ENCODE data around the gene LPCAT1. TPM values are rescaled to one million over a fixed set of nuclear protein-coding genes. Genes with fewer than 3 reads are reported as not detected.
"Not testable (repeated sequence)": the region's sequence is repeated elsewhere in the genome, so short reads cannot be mapped to it uniquely, and the experiment has no call there.

Gene LPCAT1
- total and polyA plus RNA-seq, 2 donors (not counting 3 experiments of a cell fraction or from before 2014, with no cell fraction given) = 28.9 to 57.2 TPM

DNA sequence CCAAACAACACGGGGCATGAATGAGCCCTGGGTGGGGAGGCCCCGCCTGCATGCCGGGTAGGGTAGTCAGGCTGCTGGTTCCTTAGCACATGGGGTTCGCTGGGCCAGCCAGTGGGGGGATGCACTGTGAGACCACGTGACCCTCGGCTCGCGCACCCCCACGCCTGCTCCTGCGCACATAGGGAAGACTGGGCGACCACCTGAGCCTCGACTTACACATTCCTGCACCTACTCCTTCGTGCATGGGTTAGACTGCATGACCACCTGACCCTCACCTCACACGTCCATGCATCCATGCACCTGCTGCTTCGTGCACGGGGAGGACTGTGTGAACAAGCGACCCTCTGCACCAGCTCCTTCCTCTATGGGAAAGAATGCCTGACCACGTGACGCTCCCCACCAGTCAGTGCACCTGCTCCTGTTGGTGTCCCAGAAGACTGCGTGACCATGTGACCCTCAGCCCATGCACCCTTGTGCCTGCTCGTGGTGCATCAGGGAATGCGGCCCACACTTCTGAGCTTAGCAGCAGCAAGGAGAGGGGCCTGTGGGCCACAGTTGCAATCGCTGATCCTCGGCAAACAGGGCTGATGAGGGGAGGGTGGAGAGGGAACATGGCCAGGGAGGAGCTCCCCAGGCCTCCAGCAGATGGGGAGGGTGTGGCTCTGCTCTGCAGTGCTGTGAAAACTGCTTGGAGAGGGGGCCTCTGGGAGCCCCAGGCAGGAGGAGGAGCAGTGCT lies 18.1 kb downstream of the LPCAT1 start:
- Histone ChIP-seq H2AFZ (ENCODE audit: low read depth, low read length) (no peak overlapping the region), H3K9me1 (replicated peaks; ENCODE audit: control insufficient read depth, extremely low read depth, insufficient read depth, low read length) (no peaks in the 10 kb centered on the region), H3K4me1 (ENCODE audit: control insufficient read depth, extremely low read depth, insufficient read depth, low read length) (no peaks in the 10 kb centered on the region), H3K4me2 (ENCODE audit: insufficient read depth, low read length) (no peak overlapping the region), H3K9me3 (replicated peaks; ENCODE audit: control insufficient read depth, insufficient read depth, low read length) (no peaks in the 10 kb centered on the region), H3K36me3 (ENCODE audit: control insufficient read depth in 2 of 2, extremely low read depth in 1 of 2, insufficient read depth in 2 of 2, low read length in 2 of 2) (peaks cover 0 to 6% of the 10 kb centered on the region in 2 experiments), H4K20me1 (replicated peaks; ENCODE audit: control insufficient read depth, extremely low read depth, insufficient read depth, low read length) (peaks cover 2% of the 10 kb centered on the region), H3K9ac (replicated peaks; ENCODE audit: extremely low read depth, insufficient read depth, low read length) (no peak overlapping the region), H3K79me2 (ENCODE audit: control insufficient read depth, insufficient read depth, low read length) (peaks cover 90% of the 10 kb centered on the region), H3K27ac (ENCODE audit: insufficient read depth, low read depth, low read length) (no peak overlapping the region), H3K4me3 (replicated peaks in 1 of 3; ENCODE audit: insufficient read depth in 1 of 3, low read depth in 1 of 3, low read length in 3 of 3) (no peak overlapping the region), H3K27me3 (ENCODE audit: control insufficient read depth in 2 of 2, insufficient read depth in 2 of 2, low read length in 2 of 2) (no peaks in the 10 kb centered on the region)
- no TSS peak for BruUV-seq (replicated peaks)
- ChIA-PET CTCF (interaction anchor here (0.6 kb wide), 1 partner anchor 88 kb away, joined by 3 read pairs; no protein-coding TSS in a partner anchor), POLR2A (no interaction called here)
- FAIRE-seq (no peak), DNase-seq (ENCODE audit: low read depth, low spot score) (no peak)
- dilution Hi-C loops (cut with MboI; ENCODE audit: extremely low pct_ligation_motif_present, low sequenced_read_pairs) (no loop called here), intact Hi-C loops (cut with micrococcal nuclease) (no loop called here)
- TF ChIP-seq, protein P1, sequence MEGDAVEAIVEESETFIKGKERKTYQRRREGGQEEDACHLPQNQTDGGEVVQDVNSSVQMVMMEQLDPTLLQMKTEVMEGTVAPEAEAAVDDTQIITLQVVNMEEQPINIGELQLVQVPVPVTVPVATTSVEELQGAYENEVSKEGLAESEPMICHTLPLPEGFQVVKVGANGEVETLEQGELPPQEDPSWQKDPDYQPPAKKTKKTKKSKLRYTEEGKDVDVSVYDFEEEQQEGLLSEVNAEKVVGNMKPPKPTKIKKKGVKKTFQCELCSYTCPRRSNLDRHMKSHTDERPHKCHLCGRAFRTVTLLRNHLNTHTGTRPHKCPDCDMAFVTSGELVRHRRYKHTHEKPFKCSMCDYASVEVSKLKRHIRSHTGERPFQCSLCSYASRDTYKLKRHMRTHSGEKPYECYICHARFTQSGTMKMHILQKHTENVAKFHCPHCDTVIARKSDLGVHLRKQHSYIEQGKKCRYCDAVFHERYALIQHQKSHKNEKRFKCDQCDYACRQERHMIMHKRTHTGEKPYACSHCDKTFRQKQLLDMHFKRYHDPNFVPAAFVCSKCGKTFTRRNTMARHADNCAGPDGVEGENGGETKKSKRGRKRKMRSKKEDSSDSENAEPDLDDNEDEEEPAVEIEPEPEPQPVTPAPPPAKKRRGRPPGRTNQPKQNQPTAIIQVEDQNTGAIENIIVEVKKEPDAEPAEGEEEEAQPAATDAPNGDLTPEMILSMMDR (IDR thresholded peaks at IDR 0.05; ENCODE audit: extremely low read depth in 1 of 2, insufficient read depth in 1 of 2, low read depth in 1 of 2, low read length in 2 of 2) = no peak
- TF ChIP-seq EZH2 (IDR thresholded peaks at IDR 0.05; ENCODE audit: borderline replicate concordance, low read depth, low read length, severe bottlenecking) (no peak), GATA2 (IDR thresholded peaks at IDR 0.05; ENCODE audit: insufficient read depth, insufficient read length, low read depth, low read length) (no peak), FOS (IDR thresholded peaks at IDR 0.05; ENCODE audit: borderline replicate concordance, insufficient read depth, low read length) (no peak), MYC (IDR thresholded peaks at IDR 0.05; ENCODE audit: low read depth, low read length) (no peak), POLR2A (IDR thresholded peaks at IDR 0.05; ENCODE audit: low read depth, low read length) (no peak), MAX (IDR thresholded peaks at IDR 0.05; ENCODE audit: insufficient read depth, insufficient read length) (no peak), POLR2AphosphoS5 (IDR thresholded peaks at IDR 0.05; ENCODE audit: insufficient read depth, low read depth, low read length) (no peak), JUN (IDR thresholded peaks at IDR 0.05; ENCODE audit: borderline replicate concordance, insufficient read depth, insufficient read length, low read depth) (no peak)

DNA sequence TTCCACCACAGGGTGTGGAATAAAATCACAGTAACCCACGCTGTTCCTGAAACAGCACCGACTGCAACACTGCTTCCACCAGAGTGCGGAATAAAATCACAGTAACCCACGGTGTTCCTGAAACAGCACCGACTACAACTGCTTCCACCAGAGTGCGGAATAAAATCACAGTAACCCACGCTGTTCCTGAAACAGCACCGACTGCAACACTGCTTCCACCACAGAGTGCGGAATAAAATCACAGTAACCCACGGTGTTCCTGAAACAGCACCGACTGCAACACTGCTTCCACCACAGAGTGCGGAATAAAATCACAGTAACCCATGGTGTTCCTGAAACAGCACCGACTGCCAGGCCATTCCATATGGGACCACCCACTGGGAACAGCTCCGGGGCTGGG lies 18.7 kb downstream of the LPCAT1 start:
- H2AFZ ChIP-seq (ENCODE audit: low read depth, low read length); H3K4me1 ChIP-seq (ENCODE audit: control insufficient read depth, extremely low read depth, insufficient read depth, low read length); H3K9me3 ChIP-seq (replicated peaks; ENCODE audit: control insufficient read depth, insufficient read depth, low read length); H4K20me1 ChIP-seq (replicated peaks; ENCODE audit: control insufficient read depth, extremely low read depth, insufficient read depth, low read length); BruUV-seq (replicated peaks); H3K9me1 ChIP-seq (replicated peaks; ENCODE audit: control insufficient read depth, extremely low read depth, insufficient read depth, low read length); DNase-seq (ENCODE audit: low read depth, low spot score); H3K4me2 ChIP-seq (ENCODE audit: insufficient read depth, low read length); H3K4me3 ChIP-seq (replicated peaks in 1 of 3; ENCODE audit: insufficient read depth in 1 of 3, low read depth in 1 of 3, low read length in 3 of 3); H3K27ac ChIP-seq (ENCODE audit: insufficient read depth, low read depth, low read length); FAIRE-seq; H3K9ac ChIP-seq (replicated peaks; ENCODE audit: extremely low read depth, insufficient read depth, low read length); H3K36me3 ChIP-seq (ENCODE audit: control insufficient read depth in 2 of 2, extremely low read depth in 1 of 2, insufficient read depth in 2 of 2, low read length in 2 of 2); dilution Hi-C loops (cut with MboI; ENCODE audit: extremely low pct_ligation_motif_present, low sequenced_read_pairs); POLR2A ChIA-PET; H3K27me3 ChIP-seq (ENCODE audit: control insufficient read depth in 2 of 2, insufficient read depth in 2 of 2, low read length in 2 of 2); intact Hi-C loops (cut with micrococcal nuclease): not testable (repeated sequence)
- CTCF ChIA-PET = interaction anchor here (1.1 kb wide), 1 partner anchor 13 kb away, joined by 3 read pairs; no protein-coding TSS in a partner anchor
- H3K79me2 ChIP-seq (ENCODE audit: control insufficient read depth, insufficient read depth, low read length) = peaks cover 88% of the 10 kb centered on the region
